HFF-Myc (cell line): ENCODE results near the gene ROPN1L.
A peak's percentile ranks its signal among the peaks of the same experiment; 100 is the strongest.

Experiments
- DNase-seq: peaks from one replicate; pipeline ENCODE4 v3.0.0-alpha.2; 2011; ENCODE audit warnings: low read depth; ENCODE audit errors: extremely low read depth
- H3K4me3 ChIP-seq: replicated peaks from 2 replicates; pipeline ENCODE4 v1.5.1; 2011; ENCODE audit warnings: low read depth, mild to moderate bottlenecking, control low read depth, low read length
- CTCF ChIP-seq: IDR thresholded peaks from 2 replicates; pipeline ENCODE4 v1.5.1; 2012; ENCODE audit warnings: mild to moderate bottlenecking, low read depth, low read length, control low read depth; ENCODE audit errors: missing control alignments

Gene ROPN1L

GRCh38 chr5:10418654-10419345, 22.9 kb upstream of the ROPN1L start:
- DNase-seq: no peak
- no peak for TF ChIP-seq CTCF
- H3K4me3 ChIP-seq: no peak overlapping the region

DNA sequence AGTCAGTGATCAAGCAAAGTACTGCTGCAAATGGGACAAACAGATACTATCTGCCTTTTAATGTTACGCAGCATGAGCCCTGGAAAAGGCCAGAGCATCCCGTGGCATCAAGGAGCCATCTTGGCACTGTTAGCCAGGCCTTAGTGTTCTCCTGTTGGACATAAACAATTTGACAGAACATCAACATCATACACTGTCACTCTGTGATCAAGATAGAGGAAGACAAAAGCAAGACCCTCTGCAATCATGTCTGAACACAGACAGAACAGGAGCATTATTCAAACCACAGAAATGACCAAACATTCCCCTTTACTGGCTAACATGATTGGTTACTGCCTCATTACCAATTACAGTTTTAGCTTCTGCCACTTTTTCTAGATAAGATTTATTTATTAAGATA, 21.2 kb upstream of the ROPN1L start:
- no peak for TF ChIP-seq CTCF
- no peak overlapping the region for H3K4me3 ChIP-seq
- DNase-seq: no peak

DNA sequence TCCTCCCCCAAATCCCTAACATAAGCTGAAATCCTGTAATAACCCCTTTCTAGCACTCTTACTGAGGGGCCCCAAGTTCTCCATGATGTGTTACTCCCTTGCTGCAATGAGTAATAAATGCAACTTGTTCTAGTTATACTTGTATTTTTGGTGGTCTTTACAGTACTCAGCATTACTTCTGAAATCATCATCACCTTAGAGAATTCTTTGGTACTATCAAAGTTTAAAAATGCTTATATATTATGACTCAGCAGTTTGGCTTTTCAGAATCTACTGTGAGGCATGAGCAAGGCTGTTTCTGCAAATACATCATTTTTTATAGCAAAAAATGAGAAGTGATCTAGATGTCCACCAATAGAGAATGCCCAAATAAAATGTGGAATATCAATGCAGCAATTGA, 20.7 kb upstream of the ROPN1L start:
- DNase-seq: no peak
- no peak for TF ChIP-seq CTCF
- H3K4me3 ChIP-seq: no peak overlapping the region

DNA sequence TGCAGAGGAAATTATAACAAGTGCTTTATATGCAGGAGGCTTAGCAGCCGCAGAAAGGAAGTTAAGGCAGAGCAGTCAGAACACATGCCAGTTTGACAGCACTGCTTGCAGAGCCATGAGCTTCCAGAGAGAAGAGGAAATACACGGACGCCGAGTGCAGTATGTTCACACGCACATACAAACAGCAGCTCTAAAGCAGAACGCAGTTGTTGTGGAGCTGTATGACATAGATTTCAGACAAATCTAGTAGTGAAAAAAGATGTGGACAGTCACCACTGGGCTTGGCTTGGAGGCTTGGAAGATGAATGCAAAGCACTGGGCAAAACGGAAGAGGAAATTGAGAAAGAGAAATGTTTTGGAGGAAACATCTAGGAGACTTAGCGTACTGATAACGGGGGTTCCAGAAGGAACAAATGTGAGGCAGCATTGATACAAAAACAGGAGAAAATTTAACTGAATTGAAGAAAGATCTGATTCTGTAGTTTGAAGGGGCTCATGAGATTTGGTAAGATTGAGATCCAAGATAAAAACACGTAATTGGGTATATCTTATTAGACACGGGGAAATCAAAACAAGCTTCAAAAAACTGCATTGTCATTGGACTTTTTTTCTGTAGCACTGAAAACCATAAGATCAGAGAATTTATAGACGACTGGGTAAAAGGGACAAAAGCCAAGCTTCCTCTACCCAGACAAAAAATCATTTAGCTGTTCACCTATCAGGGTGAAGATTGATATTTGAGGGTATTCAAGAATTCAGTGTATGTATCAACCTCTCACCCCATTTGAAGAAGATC, 19.6 kb upstream of the ROPN1L start:
- no peak for DNase-seq
- no peak for TF ChIP-seq CTCF
- H3K4me3 ChIP-seq: no peak overlapping the region

DNA sequence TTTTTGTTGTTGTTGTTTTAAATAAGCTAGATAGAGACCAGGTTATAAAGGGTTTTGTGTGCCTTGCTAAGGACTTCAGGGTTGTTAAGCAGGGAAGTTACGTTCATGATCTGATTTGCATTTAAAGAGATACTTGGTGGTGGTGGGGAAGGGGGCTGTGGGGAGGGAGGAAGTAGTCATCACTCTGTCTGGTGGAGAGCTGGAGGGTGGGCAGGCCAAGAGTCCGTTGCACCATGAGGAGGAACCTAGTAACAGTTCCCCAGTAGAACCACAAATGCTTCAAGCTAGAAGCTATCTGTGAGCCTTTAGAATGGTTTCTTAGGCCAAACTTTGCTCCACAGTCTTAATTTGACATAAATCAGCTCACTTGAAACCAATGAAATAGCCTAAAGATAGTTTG, 18.7 kb upstream of the ROPN1L start:
- H3K4me3 ChIP-seq: no peak overlapping the region
- no peak for TF ChIP-seq CTCF
- no peak for DNase-seq

- DNase-seq: no peak
- TF ChIP-seq CTCF: peak; percentile 57
- no peak overlapping the region for H3K4me3 ChIP-seq
Observed at GRCh38 chr5:10424124-10424731, 17.5 kb upstream of the ROPN1L start.
